ENCODE measurements around the gene HYAL3. TPM values are rescaled to one million over a fixed set of nuclear protein-coding genes. Genes with fewer than 3 reads are reported as not detected.
A peak's percentile ranks its signal among the peaks of the same experiment; 100 is the strongest.

The HYAL3 gene
- total RNA-seq, 2 experiments from 2014 or later: 3.0 to 3.2 TPM

GRCh38 chr3:50320853-50321335 lies 21.7 kb upstream of the HYAL3 start:
- POLR2A ChIA-PET: interaction anchor here (1.0 to 3.6 kb wide), 5 partner anchors 16 to 30 kb away, joined by 4 to 25 read pairs (median 15); partner anchors contain the start of genes CYB561D2, HYAL3, IFRD2 and NAA80
- peak overlapping the region; percentile 68 for H3K4me3 ChIP-seq (ENCODE audit: low read length)
- CTCF ChIA-PET: interaction anchor here (0.6 to 1.3 kb wide), 5 partner anchors 14 to 30 kb away, joined by 3 to 13 read pairs (median 4); partner anchors contain the start of genes CYB561D2, IFRD2 and NPRL2
- TF ChIP-seq, protein P1, sequence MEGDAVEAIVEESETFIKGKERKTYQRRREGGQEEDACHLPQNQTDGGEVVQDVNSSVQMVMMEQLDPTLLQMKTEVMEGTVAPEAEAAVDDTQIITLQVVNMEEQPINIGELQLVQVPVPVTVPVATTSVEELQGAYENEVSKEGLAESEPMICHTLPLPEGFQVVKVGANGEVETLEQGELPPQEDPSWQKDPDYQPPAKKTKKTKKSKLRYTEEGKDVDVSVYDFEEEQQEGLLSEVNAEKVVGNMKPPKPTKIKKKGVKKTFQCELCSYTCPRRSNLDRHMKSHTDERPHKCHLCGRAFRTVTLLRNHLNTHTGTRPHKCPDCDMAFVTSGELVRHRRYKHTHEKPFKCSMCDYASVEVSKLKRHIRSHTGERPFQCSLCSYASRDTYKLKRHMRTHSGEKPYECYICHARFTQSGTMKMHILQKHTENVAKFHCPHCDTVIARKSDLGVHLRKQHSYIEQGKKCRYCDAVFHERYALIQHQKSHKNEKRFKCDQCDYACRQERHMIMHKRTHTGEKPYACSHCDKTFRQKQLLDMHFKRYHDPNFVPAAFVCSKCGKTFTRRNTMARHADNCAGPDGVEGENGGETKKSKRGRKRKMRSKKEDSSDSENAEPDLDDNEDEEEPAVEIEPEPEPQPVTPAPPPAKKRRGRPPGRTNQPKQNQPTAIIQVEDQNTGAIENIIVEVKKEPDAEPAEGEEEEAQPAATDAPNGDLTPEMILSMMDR (IDR thresholded peaks at IDR 0.05): no peak
- no peaks in the 10 kb centered on the region for H3K27me3 ChIP-seq (ENCODE audit: control insufficient read depth in 1 of 2, insufficient read depth in 2 of 2, low read length in 2 of 2)
- peak overlapping the region; percentile 96 for H3K4me3 Mint-ChIP-seq
- H3K36me3 Mint-ChIP-seq (ENCODE audit: low read depth): peaks cover 14% of the 10 kb centered on the region
- no peaks in the 10 kb centered on the region for H3K9me3 Mint-ChIP-seq
- peaks cover 5% of the 10 kb centered on the region for H3K36me3 ChIP-seq (ENCODE audit: insufficient read depth, low read length)
- H3K4me1 Mint-ChIP-seq (ENCODE audit: low read depth): peaks cover 47% of the 10 kb centered on the region
- ATAC-seq (ENCODE audit: poor library complexity): peak; percentile 27
- H3K4me1 ChIP-seq (ENCODE audit: insufficient read depth, low read length): peaks cover 77% of the 10 kb centered on the region
- peak overlapping the region; percentile 86 for H3K27ac Mint-ChIP-seq
- no peaks in the 10 kb centered on the region for H3K9me3 ChIP-seq (ENCODE audit: control insufficient read depth in 1 of 2, insufficient read depth in 1 of 2, low read length in 2 of 2)
- no peak overlapping the region for H3K27ac ChIP-seq (ENCODE audit: low read depth in 1 of 2, low read length in 2 of 2)
- intact Hi-C loops (cut with DNase I, micrococcal nuclease): loop anchor here (1.0 to 5.0 kb wide), 4 partner anchors 16 to 129 kb away; partner anchors contain the start of genes HYAL3 (in 2 of the 2), NAA80 (in 2 of the 2) and GNAT1 (in 1 of the 2)
- no peaks in the 10 kb centered on the region for H3K27me3 Mint-ChIP-seq
- DNase-seq: peak in 9 of 14 experiments; percentile 41 to 81 (median 60)

- DNase-seq (peak in 1 of 14 experiments; percentile 25), ATAC-seq (ENCODE audit: poor library complexity) (no peak)
- peak overlapping the region; percentile 86 for H3K27ac Mint-ChIP-seq
- intact Hi-C loops (cut with DNase I, micrococcal nuclease): loop anchor here (1.0 to 5.0 kb wide), 4 partner anchors 17 to 128 kb away; partner anchors contain the start of genes GNAT1 (in 1 of the 2), HYAL3 (in 1 of the 2) and NAA80 (in 1 of the 2)
- no peaks in the 10 kb centered on the region for H3K9me3 ChIP-seq (ENCODE audit: control insufficient read depth in 1 of 2, insufficient read depth in 1 of 2, low read length in 2 of 2)
- H3K4me3 ChIP-seq (ENCODE audit: low read length): peak overlapping the region; percentile 68
- no peak overlapping the region for H3K27ac ChIP-seq (ENCODE audit: low read depth in 1 of 2, low read length in 2 of 2)
- peaks cover 9% of the 10 kb centered on the region for H3K36me3 Mint-ChIP-seq (ENCODE audit: low read depth)
- no peaks in the 10 kb centered on the region for H3K9me3 Mint-ChIP-seq
- H3K36me3 ChIP-seq (ENCODE audit: insufficient read depth, low read length): no peaks in the 10 kb centered on the region
- TF ChIP-seq, protein P1 (IDR thresholded peaks at IDR 0.05): no peak
- CTCF ChIA-PET: interaction anchor here (0.6 kb wide), 1 partner anchor 43 kb away, joined by 6 read pairs; no protein-coding TSS in a partner anchor
- H3K4me1 ChIP-seq (ENCODE audit: insufficient read depth, low read length): peaks cover 75% of the 10 kb centered on the region
- H3K4me1 Mint-ChIP-seq (ENCODE audit: low read depth): peaks cover 46% of the 10 kb centered on the region
- POLR2A ChIA-PET: interaction anchor here (1.3 to 3.6 kb wide), 3 partner anchors 18 to 31 kb away, joined by 4 to 25 read pairs (median 15); partner anchors contain the start of genes CYB561D2, HYAL3, NAA80 and NPRL2
- peak overlapping the region; percentile 96 for H3K4me3 Mint-ChIP-seq
- no peaks in the 10 kb centered on the region for H3K27me3 ChIP-seq (ENCODE audit: control insufficient read depth in 1 of 2, insufficient read depth in 2 of 2, low read length in 2 of 2)
- H3K27me3 Mint-ChIP-seq: no peaks in the 10 kb centered on the region
Measured at GRCh38 chr3:50319894-50320625, 20.9 kb upstream of the HYAL3 start.

- no peaks in the 10 kb centered on the region for H3K27me3 Mint-ChIP-seq
- peaks cover 1% of the 10 kb centered on the region for H3K36me3 Mint-ChIP-seq (ENCODE audit: low read depth)
- ChIA-PET POLR2A (interaction anchor here (0.7 to 2.8 kb wide), 4 partner anchors 18 to 27 kb away, joined by 3 to 25 read pairs (median 12); partner anchors contain the start of genes HYAL3, IFRD2 and NAA80), CTCF (interaction anchor here (0.6 kb wide), 1 partner anchor 42 kb away, joined by 6 read pairs; no protein-coding TSS in a partner anchor)
- intact Hi-C loops (cut with DNase I, micrococcal nuclease): loop anchor here in 1 of 2 experiments (1.0 kb wide), 1 partner anchor 17 kb away; no protein-coding TSS in a partner anchor
- Histone ChIP-seq H3K9me3 (ENCODE audit: control insufficient read depth in 1 of 2, insufficient read depth in 1 of 2, low read length in 2 of 2) (no peaks in the 10 kb centered on the region), H3K27me3 (ENCODE audit: control insufficient read depth in 1 of 2, insufficient read depth in 2 of 2, low read length in 2 of 2) (no peaks in the 10 kb centered on the region), H3K4me1 (ENCODE audit: insufficient read depth, low read length) (peaks cover 73% of the 10 kb centered on the region), H3K4me3 (ENCODE audit: low read length) (no peak overlapping the region), H3K27ac (ENCODE audit: low read depth in 1 of 2, low read length in 2 of 2) (no peak overlapping the region), H3K36me3 (ENCODE audit: insufficient read depth, low read length) (no peaks in the 10 kb centered on the region)
- peak in 2 of 14 experiments; percentile 2 to 30 for DNase-seq
- no peak for ATAC-seq (ENCODE audit: poor library complexity)
- H3K9me3 Mint-ChIP-seq: no peaks in the 10 kb centered on the region
- TF ChIP-seq, protein P1 (IDR thresholded peaks at IDR 0.05): no peak
- H3K4me1 Mint-ChIP-seq (ENCODE audit: low read depth): peaks cover 40% of the 10 kb centered on the region
- no peak overlapping the region for H3K27ac Mint-ChIP-seq
- peak overlapping the region; percentile 96 for H3K4me3 Mint-ChIP-seq
Measured at GRCh38 chr3:50319181-50319893, 20.1 kb upstream of the HYAL3 start.
